ENCODE results near the gene R3HDM4. TPM values are rescaled to one million over a fixed set of nuclear protein-coding genes. Genes with fewer than 3 reads are reported as not detected.

R3HDM4 gene
- total RNA-seq (ENCODE audit: low replicate concordance) = 6.8 and 24.8 TPM in 2 replicates

DNA sequence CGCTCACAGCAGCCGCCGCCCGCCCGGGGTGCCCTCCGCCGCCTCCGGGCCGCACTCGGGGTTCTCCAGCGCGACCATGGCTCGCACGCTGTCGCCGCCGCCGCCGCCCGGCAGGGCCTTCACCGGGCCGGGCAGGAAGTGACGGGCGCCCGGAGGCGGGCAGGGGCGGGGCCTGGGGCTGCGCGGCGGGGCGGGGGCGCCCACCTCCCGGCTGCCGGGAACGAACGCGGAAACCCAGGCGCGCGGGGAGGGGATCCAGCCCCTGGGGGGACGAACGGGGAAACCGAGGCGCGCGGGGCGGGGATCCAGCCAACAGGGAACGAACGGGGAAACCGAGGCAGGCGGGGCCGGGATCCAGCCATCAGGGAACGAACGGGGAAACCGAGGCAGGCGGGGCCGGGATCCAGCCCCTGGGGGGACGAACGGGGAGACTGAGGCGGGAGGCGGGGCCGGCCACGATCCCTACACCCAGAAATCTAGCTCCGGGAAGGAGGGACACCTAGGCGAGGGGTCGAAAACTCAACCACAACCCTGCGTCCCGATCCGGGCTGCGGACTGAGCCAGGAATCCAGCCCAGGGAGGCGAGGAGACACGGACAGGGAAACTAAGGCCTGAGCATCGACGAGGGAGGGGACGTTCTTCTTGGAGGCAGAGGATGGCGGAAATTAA lies at the start of gene R3HDM4:
TSS of gene R3HDM4 (minus strand) at position 140 of the 669 bp plus-strand sequence. CDS start at position 78, 62 bp downstream.

DNA sequence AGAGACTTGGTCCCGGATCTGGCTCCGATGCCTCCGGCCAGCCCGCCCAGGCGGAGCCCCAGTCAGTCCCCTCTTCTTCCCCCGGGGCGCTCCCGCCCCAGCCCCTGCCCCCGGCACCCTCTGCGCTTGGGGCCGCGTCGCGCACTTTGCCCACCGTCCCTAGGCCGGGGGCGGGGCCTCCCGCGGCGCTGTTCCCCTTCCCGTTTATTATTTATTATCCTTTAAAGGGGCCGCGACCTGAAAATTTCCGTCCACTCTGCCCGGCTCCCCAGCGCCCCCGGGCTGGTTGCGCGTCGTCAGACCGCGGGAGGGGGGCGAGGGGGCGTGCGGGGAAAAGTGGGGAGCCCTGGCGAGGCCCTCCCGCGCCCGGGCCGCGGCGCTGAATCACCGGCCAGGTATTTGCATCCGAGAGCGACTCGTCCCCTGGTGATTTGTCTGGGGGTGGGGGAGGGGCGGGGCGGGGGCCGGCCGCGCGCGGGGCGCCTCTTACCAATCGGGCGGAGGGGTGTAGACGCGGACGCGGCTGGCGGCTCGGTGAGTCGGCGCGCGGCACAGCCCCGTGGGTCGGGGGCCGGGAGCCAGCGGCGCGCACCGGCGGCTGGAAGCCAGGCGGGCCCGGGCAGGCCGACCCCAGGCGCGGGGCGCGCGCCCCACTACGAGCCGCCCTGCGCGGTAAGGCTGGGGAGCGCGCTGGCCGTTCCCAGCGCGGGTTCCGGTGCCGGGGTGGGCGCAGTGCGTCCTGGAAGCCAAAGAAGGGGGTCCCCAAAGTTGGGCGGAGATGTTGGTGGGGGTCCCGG lies 12.7 kb upstream of the R3HDM4 start, which contains the start of gene ARID3A:
TSS of gene ARID3A (plus strand) at position 510 of the 797 bp plus-strand sequence. CDS start 3,494 bp downstream, outside the sequence.

DNA sequence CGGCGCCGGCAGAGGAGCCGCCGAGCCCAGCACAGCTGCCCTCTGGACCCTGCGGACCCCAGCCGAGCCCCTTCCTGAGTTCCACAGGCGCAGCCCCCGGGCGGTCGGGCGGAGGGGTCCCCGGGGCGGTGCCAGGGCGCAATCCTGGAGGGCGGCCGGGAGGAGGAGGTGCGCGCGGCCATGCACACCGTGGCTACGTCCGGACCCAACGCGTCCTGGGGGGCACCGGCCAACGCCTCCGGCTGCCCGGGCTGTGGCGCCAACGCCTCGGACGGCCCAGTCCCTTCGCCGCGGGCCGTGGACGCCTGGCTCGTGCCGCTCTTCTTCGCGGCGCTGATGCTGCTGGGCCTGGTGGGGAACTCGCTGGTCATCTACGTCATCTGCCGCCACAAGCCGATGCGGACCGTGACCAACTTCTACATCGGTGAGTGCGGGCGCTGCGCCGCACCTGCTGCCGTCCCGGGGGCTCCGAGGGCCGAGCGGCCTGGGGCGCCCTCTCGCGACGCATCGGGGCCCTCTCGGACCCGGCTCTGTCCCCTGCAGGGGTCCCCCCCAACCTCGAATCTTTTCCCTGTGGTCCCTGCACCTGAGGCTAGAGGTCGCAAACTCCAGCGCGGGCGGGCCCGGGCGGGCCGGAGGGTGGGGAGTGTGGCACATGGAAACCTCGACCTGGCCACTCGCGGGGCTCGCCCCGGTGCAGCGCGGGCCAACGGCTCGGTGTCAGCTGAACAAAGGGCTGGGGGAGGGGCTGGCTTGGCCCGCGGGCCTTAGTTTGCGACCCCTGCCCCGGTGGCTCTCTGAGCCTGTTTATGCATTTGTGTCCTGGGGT lies 4.5 kb upstream of the R3HDM4 start, which contains the start of gene KISS1R:
TSS of gene KISS1R (plus strand) at position 11 of the 829 bp plus-strand sequence. CDS start at position 181, 170 bp downstream.

DNA sequence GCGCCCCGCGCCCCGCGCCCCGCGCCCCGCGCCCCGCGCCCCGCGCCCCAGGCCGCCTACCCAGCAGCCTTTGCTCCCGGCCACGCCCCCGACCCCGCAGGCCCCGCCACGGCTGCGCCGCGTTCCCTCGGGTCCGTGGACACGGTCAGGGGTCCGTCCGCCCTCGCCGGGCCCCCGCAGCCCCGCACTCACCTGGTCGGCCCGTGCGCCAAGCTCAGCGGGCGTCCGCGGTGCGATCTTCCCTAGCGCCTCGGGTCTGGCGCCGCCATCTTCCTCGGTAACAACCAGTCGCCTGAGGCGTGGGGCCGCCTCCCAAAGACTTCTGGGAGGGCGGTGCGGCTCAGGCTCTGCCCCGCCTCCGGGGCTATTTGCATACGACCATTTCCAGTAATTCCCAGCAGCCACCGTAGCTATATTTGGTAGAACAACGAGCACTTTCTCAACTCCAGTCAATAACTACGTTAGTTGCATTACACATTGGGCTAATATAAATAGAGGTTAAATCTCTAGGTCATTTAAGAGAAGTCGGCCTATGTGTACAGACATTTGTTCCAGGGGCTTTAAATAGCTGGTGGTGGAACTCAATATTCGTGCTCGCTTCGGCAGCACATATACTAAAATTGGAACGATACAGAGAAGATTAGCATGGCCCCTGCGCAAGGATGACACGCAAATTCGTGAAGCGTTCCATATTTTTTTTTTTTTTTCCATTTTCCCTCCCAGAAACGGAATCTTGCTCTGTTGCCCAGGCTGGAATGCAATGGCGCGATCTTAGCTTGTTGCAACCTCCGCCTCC lies 19.9 kb downstream of the R3HDM4 start, which contains the start of the genes MED16 and RNU6-9:
TSS of gene MED16 (minus strand) at position 294 of the 796 bp plus-strand sequence. CDS start 2,056 bp downstream, outside the sequence.
TSS of gene RNU6-9 (plus strand) at position 591 of the 796 bp plus-strand sequence.

DNA sequence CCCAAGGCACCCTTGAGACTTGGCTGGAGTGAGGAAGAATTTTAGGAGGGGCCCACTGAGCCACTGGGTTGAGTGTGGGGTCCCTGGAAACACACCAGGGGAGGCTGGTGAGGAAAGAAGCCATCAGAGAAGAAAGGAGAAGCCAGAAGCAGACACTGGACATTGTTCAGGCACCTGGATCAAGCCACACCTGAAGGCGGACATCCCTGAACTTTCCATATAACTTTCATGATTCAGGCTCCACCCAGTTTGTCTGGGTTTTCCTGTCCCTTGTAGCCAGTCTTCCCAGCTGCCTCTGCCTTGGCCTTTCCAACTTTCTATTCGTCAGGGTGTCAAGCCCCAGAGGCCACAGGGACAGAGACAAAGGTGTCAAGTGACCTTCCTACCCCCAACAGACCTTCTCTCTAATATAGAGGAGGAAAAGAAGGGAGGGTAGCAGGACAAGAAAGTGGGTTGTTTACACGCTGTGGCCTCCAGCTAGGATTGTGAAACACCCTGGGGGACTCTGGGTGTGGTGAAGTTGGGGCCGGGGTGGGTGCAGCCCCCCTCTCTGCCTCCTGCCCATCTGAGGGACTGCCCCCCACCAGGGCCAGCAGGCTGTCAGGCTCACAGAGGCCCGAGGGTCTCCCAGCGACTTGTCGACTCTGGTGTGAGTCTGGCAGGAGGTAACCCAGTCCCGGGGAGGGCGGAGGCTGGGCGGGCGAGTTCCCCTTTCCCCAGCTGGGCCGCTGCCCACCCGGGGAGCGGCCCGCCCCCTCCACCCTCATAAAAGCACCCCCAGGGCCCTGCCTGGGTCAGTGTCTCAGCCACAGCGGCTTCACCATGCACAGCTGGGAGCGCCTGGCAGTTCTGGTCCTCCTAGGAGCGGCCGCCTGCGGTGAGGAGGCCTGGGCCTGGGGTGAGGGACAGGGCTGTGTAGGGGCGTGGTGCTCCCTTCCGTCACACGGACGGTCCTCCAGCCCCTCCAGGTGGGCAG lies 53.9 kb downstream of the R3HDM4 start, which contains the start of gene CFD:
TSS of gene CFD (plus strand) at position 797 of the 976 bp plus-strand sequence. CDS start at position 823, 26 bp downstream.

DNA sequence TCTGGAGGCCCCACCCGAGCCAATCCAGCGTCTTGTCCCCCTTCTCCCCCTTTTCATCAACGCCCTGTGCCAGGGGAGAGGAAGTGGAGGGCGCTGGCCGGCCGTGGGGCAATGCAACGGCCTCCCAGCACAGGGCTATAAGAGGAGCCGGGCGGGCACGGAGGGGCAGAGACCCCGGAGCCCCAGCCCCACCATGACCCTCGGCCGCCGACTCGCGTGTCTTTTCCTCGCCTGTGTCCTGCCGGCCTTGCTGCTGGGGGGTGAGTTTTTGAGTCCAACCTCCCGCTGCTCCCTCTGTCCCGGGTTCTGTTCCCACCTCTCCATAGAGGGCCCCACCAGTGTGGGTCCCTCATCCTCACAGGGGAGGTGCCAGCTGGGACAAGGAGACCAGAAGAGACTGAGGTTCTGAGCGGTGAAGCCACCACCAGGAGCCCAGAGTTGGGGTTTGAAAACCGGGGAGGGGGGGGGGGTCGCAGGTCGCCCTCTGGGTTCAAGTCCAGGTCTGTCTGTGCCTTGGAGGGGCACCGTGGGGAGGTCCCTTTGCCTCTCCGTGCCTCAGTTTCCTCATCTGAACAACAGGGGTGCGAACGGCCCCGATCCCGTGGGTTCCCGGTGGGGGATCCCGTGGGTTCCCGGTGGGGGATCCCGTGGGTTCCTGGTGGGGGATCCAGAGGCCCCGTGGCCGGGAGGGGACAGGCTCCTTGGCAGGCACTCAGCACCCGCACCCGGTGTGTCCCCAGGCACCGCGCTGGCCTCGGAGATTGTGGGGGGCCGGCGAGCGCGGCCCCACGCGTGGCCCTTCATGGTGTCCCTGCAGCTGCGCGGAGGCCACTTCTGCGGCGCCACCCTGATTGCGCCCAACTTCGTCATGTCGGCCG lies 60.6 kb downstream of the R3HDM4 start, which contains the start of gene ELANE:
TSS of gene ELANE (plus strand) at position 168 of the 878 bp plus-strand sequence. CDS start at position 194, 26 bp downstream.

Other genes starting within 250 kb of the R3HDM4 start
- 22.8 and 81.7 TPM in 2 replicates for gene FSTL3, start 236.8 kb downstream of the R3HDM4 start, total RNA-seq (ENCODE audit: low replicate concordance)
- not detected in 2 replicates for gene PRSS57, start 217.8 kb downstream of the R3HDM4 start, total RNA-seq (ENCODE audit: low replicate concordance)
- gene PALM, start 204.3 kb downstream of the R3HDM4 start, total RNA-seq (ENCODE audit: low replicate concordance) = 6.0 and 26.7 TPM in 2 replicates
- under 0.01 TPM in 1 of 2 replicates, not detected in the other for gene MISP, start 162.1 kb downstream of the R3HDM4 start, total RNA-seq (ENCODE audit: low replicate concordance)
- gene PTBP1, start 115.8 kb downstream of the R3HDM4 start, total RNA-seq (ENCODE audit: low replicate concordance) = 77.1 and 91.9 TPM in 2 replicates
- 0.15 and 1.2 TPM in 2 replicates for gene PLPPR3, start 91.3 kb downstream of the R3HDM4 start, total RNA-seq (ENCODE audit: low replicate concordance)
- not detected in 2 replicates for gene AZU1, start 85.4 kb downstream of the R3HDM4 start, total RNA-seq (ENCODE audit: low replicate concordance)
- gene PRTN3, start 72.2 kb downstream of the R3HDM4 start, total RNA-seq (ENCODE audit: low replicate concordance) = not detected in 2 replicates
- 0.15 TPM in 1 of 2 replicates, not detected in the other for gene ELANE, start 60.9 kb downstream of the R3HDM4 start, total RNA-seq (ENCODE audit: low replicate concordance)
- gene CFD, start 53.6 kb downstream of the R3HDM4 start, total RNA-seq (ENCODE audit: low replicate concordance) = 0.83 and 156 TPM in 2 replicates
- 23.5 and 33.1 TPM in 2 replicates for gene MED16, start 20.0 kb downstream of the R3HDM4 start, total RNA-seq (ENCODE audit: low replicate concordance)
- gene RNU6-9, start 19.7 kb downstream of the R3HDM4 start, total RNA-seq (ENCODE audit: low replicate concordance) = not detected in 2 replicates
- not detected in 2 replicates for gene KISS1R, start 4.1 kb upstream of the R3HDM4 start, total RNA-seq (ENCODE audit: low replicate concordance)
- gene ARID3A, start 12.8 kb upstream of the R3HDM4 start, total RNA-seq (ENCODE audit: low replicate concordance) = 7.6 and 15.2 TPM in 2 replicates
- 37.1 and 127 TPM in 2 replicates for gene WDR18, start 71.1 kb upstream of the R3HDM4 start, total RNA-seq (ENCODE audit: low replicate concordance)
- gene GRIN3B, start 87.2 kb upstream of the R3HDM4 start, total RNA-seq (ENCODE audit: low replicate concordance) = 0.23 and 0.45 TPM in 2 replicates
- 41.3 and 58.0 TPM in 2 replicates for gene TMEM259, start 107.9 kb upstream of the R3HDM4 start, total RNA-seq (ENCODE audit: low replicate concordance)
- not detected in 2 replicates for gene RNU6-2, start 108.3 kb upstream of the R3HDM4 start, total RNA-seq (ENCODE audit: low replicate concordance)
- 268 and 324 TPM in 2 replicates for gene CNN2, start 113.4 kb upstream of the R3HDM4 start, total RNA-seq (ENCODE audit: low replicate concordance)
- gene ABCA7, start 126.9 kb upstream of the R3HDM4 start, total RNA-seq (ENCODE audit: low replicate concordance) = 2.2 and 8.4 TPM in 2 replicates
- 0.82 and 4.7 TPM in 2 replicates for gene ARHGAP45, start 153.9 kb upstream of the R3HDM4 start, total RNA-seq (ENCODE audit: low replicate concordance)
- gene POLR2E, start 182.2 kb upstream of the R3HDM4 start, total RNA-seq (ENCODE audit: low replicate concordance) = 127 and 132 TPM in 2 replicates
- gene GPX4, start 190.8 kb upstream of the R3HDM4 start, total RNA-seq (ENCODE audit: low replicate concordance) = 382 and 1,065 TPM in 2 replicates